Measurements from ENCODE around the gene RALGPS2.
"Not testable (repeated sequence)": the region's sequence is repeated elsewhere in the genome, so short reads cannot be mapped to it uniquely, and the experiment has no call there.

The RALGPS2 gene

DNA sequence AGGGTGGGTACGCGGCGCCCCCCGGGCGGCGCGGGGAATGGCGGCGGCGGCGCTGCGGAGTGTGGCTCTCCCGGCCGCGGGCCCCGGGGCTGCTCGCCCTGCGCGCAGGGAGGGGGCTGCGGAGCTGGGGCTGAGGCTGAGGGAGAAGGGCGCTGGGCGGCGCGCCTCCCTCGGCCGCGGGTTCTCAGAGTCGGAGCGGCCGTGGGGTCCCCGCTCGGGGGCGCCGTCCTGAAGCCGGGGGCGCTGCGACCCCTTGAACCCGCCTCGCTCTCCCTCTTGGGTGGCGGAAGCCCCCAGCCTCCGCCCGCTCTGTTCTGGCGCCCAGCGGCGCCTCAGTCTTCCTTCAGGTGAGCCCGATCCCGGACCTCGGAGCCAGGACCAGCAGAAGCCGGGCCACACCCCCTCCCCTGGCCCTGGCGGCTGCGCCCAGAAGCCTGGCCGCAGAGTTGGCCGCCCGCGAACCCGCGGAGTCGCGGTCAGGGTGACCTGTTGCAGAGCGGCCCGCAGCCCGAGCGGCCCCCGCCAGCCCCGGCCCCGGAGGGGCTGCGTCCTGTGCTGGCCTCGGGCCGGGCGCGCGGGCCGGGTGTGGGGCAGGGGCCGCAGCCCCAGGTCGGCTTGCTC, 532 bp downstream of the RALGPS2 start:
- DNase-seq = peak; percentile 23

GRCh38 chr1:178726087-178726517, 1.1 kb downstream of the RALGPS2 start:
- DNase-seq = peak; percentile 29

GRCh38 chr1:178726545-178726944, 1.5 kb downstream of the RALGPS2 start:
- no peak for DNase-seq

- DNase-seq = no peak
These were observed 2.2 kb downstream of the RALGPS2 start for GRCh38 chr1:178727014-178727895.

GRCh38 chr1:178733972-178734371, 8.9 kb downstream of the RALGPS2 start:
- no peak for DNase-seq

- no peak for DNase-seq
These were observed 13.7 kb downstream of the RALGPS2 start for GRCh38 chr1:178738780-178739179.

GRCh38 chr1:178739285-178740045, 14.4 kb downstream of the RALGPS2 start:
- no peak for DNase-seq

DNA sequence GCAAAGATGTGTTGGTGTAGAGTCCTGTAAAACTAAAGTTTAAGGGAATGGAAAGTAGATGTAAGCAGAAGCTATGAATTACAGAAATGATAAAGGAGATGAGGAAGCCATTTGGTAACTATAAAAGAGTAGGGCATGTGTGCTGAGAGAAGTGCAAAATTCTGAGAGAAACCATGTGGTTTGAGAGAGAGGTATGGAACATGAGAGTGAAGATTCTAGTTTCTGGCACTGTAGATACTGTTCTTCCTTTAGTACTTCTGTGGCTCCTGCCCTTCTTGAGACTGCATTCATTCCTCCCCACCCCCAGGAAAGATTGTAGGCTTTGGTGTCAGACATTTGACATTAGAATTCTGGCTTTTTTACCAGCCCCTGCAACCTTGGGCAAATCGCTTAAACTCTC, 15.4 kb downstream of the RALGPS2 start:
- no peak for DNase-seq

- no peak for DNase-seq
These were observed 15.9 kb downstream of the RALGPS2 start for GRCh38 chr1:178740924-178741323.

- no peak for DNase-seq
These were observed 18.8 kb downstream of the RALGPS2 start for GRCh38 chr1:178743801-178744200.

- DNase-seq = no peak
These were observed 20.2 kb downstream of the RALGPS2 start for GRCh38 chr1:178745260-178745659.

DNA sequence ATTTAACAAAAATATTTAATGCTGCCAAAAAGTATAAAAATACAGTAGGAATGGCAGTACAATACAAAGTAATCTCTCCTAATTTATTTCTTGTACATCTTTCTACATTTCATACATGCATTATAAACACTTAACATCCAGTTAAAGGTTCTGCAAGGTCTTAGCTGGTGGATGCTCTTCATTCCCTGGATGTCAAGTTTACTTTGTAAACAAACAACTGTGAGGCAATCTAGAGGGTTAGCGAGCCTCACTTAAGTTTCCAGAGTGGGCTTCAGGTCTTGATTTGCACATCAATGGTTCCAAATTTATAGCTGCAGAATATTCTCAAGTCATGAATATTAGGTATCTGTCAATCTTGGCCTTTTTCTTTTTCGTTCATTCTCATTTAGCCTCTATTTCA, 21.3 kb downstream of the RALGPS2 start:
- no peak for DNase-seq

- DNase-seq = not testable (repeated sequence)
These were observed 22.3 kb downstream of the RALGPS2 start for GRCh38 chr1:178747361-178747760.

- DNase-seq = no peak
These were observed 24.6 kb downstream of the RALGPS2 start for GRCh38 chr1:178749581-178750166.

GRCh38 chr1:178751046-178751445, 26.0 kb downstream of the RALGPS2 start:
- no peak for DNase-seq

DNA sequence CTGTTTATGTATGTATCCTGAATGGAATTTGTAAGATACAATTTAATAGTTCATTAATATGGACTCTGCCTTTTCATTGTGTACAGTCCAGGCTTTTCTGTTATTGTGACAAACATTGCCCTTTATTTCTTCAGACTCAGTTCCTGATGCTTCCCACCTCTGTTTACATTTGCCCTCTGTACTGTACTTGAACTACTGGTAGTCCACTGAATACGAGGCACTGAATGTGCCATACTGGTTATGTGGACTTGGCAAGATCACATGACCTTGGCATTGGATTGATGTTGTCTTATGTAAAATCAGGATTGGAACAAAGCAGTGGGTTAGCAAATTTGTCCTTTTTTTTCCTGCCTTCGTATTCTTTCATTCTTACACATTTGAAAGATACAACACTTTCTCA, 27.8 kb downstream of the RALGPS2 start:
- DNase-seq = no peak

DNA sequence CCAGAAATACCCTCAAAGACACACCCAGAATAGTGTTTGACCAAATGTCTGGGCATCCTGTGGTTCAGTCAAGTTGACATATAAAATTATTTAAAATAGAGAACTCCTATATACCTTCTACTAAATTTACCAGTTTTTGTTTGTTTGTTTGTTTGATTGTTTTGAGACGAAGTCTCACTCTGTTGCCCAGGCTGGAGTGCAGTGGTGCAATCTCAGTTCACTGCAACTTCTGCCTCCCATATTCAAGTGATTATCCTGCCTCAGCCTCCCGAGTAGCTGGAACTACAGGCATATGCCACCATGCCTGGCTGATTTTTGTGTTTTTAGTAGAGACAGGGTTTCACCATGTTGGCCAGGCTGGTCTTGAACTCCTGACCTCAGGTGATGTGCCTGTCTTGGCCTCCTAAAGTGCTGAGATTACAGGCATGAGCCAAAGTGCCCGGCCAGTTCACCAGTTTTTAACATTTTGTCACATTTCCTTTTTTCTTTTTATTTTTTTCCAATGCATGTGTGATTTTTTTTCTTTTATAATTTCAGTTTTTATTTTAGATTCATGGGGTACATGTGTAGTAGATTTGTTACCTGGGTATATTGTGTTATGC, 29.7 kb downstream of the RALGPS2 start:
- DNase-seq = not testable (repeated sequence)

GRCh38 chr1:178768423-178768822, 43.4 kb downstream of the RALGPS2 start:
- DNase-seq = peak; percentile 24

DNA sequence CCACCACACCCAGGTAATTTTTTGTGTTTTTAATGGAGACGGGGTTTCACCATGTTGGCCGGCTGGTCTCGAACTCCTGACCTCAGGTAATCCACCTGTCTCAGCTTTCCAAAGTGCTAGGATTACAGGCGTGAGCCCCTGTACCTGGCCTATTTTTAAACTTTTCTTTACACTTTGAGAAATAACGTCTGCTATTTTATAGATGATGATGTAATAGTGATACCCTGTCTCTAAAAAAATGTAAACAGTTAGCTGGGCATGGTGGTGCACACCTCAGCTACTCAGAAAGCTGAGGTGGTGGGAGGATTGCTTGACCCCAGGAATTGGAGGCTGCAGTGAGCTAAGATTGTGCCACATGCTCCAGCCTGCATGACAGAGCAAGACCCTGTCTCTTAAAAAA, 47.9 kb downstream of the RALGPS2 start:
- DNase-seq = no peak

DNA sequence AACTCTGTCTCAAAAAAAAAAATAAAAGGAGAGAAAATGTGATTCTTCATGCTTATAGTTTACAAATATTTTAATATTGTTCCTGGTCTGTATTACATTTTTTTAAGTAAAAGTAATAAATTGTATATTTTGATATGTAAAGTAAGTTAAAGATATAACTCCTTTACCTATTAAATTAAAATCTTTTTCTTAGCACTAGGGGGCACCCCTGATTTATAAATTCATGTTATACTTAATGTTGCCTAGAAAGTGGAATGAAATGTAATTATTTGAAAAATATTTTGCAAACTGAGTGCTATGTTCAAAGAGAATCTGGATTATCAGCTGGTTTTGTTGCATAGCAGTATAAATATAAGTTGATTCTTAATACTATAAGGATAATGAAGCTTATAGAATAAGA, 49.2 kb downstream of the RALGPS2 start:
- DNase-seq = peak; percentile 35

GRCh38 chr1:178776553-178776952, 51.5 kb downstream of the RALGPS2 start:
- DNase-seq = no peak

DNA sequence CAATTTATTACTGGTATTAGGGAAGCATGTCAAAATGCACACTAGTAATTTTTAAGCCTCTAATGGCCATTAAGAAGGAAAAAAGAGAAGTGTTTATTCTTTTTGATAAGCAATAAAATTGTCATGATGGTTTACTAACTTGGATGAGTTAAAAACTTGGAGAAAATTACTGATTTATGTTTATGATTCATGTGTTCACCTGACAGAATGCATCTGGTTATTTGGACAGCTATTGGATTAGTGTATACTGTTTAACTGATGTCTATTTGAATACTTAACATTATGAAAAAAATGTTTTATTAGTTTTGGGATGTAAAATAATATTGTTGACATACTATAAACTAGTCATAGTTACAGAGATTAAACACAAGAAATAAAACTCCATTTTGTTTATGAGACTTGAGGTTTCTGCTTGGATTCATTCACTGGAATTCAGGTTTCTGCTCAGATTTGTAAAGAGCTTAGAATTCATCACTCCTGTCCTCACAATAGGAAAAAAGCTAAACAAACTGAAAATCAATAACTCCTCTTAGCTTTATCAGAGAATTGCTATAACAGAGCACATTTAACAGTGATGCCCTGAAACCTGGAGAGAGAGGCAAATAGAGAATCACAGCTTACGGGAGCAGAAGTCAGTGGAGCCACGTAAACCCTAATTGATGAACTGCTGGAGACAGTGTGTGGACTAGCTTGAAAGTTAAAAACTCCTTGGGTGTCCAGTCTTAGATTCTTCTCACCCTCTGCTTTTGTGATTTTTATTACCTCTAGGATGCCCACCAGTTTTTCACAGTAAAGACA, 56.7 kb downstream of the RALGPS2 start:
- DNase-seq = no peak

All from midbrain (tissue), 1 donor.